Stimulated activated naive CD8-positive, alpha-beta T cell treated with anti-CD3 and anti-CD28 coated beads, Interleukin-15, Interleukin-2, amounts not matched to agents 100 U/mL and 50 U/mL, for 24 hours (primary cell): ENCODE data around the gene DAGLB.
"Not testable (repeated sequence)": the region's sequence is repeated elsewhere in the genome, so short reads cannot be mapped to it uniquely, and the experiment has no call there.

Source experiments
- ATAC-seq: fragments of 150-1000 bp; cut with Tn5 transposase; one replicate; pipeline ENCODE4 v1.10.0; 2021
- DNase-seq: peaks from one replicate; pipeline ENCODE4 v3.0.0; 2021

The DAGLB gene

DNA sequence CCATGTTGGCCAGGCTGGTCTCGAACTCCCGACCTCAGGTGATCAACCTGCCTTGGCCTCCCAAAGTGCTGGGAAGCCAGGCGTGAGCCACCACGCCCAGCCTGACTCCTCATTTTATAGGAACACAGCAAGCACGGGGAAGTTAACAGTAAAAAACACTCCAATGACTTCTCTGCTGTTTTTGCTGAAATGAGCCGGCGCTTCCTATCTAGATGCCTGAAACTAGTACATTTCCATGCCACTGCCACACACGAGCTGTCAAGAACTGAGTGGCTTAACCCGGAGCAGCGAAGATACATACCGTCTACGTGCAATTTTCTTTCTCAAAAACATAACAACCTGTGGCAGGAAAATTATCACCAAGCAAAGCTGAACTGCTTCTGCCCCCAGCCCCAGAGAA, 16.8 kb downstream of the DAGLB start:
- no peak for ATAC-seq

DNA sequence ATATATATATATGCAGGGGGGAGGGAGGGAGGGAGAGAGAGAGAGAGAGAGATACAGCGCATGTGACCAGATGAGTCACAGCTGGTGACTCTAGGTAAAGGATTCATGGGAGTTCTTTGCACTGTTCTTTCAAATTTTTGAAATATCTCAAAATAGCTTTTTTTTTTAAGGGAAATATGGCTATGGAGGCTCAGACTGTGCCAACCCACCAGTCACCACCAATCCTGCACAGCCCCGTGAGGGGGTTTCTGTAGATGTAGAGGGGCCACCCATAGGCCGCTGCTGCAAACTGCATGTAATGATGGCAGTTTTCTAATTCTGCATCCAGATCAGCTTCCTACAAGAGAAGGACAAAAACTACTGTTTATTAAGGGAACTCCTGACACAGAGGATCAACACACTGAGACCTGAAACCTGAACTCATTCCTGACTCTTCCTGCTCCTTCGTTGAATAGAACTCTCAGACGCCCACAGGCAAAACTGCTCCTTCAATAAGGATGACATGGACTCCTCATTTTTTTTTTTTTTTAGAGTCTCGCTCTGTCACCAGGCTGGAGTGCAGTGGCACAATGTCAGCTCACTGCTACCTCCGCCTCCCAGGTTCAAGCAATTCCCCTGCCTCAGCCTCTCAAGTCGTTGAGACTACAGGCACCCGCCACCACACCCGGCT, 17.3 kb downstream of the DAGLB start:
- DNase-seq = no peak

More for the DNA sequence above, 16.8 kb downstream of the DAGLB start:
- DNase-seq = no peak

DNA sequence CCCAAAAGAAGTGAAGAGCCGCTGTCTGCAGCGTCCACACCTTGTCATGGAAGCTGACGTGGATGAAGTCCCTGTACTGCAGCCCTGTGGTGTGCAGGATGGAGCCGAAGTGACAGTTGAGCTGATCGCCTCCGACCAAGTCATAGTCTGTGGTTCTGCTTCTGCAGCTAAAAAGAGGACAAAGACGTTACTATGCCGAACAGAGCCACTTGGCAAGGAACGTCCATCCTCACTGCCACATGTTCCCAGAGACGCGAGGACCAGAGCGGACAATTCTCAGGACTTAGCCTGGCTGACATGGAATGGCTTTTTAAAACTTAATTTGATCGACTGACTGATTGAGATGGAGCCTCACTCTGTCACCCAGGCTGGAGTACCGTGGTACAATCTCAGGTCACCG, 21.8 kb downstream of the DAGLB start:
- no peak for DNase-seq
- ATAC-seq = no peak

More for the DNA sequence above, 17.3 kb downstream of the DAGLB start:
- peak; percentile 64 for ATAC-seq

DNA sequence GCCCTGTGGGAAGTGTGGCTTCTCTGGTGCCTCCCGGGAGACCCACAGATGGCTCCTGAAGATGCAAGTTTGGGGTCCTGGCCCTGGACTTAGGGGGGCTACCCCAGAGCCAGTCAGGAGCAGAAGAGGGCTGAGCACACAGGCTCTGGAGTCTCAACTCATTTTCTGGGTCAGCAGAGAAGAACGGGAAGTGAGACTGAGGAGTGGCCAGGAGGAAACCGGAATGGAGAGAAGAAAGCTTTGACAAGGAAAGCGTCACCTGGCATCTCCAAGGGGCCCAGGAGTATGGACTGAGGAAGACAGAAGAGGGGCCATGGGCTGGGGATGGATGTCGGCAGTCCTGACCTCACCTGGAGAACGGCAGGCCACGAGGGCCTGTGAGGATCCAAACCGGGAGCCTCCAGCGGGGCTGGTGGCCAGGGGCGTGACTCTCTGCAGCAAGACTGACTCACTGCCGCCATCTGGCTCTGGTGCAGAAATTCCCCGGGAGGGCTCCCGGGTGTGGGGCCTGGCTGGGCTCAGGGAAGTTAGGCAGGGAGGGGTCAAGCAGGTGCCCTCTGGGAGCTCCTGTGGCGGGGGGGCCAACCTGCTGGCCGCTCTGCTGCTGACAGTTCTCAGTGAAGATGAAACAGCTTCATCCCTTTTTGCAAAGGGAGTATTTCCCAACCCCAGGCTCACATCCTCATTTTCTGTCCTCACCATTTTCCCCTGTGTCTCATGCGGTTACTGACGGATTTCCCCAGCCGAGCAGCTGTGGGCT, 23.6 kb downstream of the DAGLB start:
- DNase-seq = no peak
- ATAC-seq = no peak

DNA sequence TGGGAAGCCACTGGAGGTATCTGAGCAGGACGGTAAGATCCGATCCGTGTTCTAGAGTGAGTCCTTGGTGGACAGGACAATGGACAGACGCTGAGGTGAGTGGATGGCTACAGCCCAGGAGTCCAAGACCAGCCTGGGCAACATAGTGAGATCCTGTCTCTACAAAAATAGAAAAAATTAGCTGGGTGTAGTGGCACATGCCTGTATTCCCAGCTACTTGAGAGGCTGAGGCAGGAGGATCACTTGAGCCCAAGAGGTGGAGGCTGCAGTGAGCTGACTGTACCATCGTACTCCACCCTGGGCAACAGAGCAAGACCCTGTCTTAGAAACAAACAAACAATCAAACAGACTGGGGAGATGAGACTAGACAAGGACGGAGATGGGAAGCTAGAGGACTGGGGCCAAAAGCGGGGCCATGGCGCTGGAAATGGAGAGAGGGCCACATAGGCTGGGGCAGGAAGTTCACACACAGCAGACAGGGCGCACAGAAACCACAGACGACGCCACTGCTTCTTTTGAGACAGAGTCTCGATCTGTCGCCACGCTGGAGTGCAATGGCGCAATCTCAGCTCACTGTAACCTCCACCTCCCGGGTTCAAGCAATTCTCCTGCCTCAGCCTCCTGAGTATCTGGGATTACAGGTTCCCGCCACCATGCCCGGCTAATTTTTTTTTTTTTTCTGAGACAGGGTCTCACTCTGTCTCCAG, 24.7 kb downstream of the DAGLB start:
- DNase-seq (no peak), ATAC-seq (no peak)

DNA sequence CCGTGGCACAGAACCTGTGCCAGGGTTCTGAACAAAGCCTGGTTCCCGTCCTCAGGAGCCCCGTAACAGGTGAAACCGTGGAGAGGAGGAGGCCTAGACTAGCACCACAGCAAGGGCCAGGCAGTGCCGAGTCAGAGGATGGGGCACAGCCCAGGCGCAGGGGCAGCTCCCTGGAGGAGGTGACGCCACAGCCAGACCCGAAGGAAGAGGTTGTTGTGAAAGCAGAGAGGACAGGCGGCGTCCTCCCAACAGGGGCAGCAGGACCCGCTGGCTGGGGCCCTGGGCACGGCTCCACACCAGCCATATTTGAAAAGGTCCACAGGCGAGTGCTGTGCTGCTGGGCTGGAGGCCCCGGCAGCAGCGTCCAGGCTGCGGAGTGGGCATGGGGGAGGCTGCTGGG, 25.7 kb downstream of the DAGLB start:
- no peak for DNase-seq
- ATAC-seq = no peak

DNA sequence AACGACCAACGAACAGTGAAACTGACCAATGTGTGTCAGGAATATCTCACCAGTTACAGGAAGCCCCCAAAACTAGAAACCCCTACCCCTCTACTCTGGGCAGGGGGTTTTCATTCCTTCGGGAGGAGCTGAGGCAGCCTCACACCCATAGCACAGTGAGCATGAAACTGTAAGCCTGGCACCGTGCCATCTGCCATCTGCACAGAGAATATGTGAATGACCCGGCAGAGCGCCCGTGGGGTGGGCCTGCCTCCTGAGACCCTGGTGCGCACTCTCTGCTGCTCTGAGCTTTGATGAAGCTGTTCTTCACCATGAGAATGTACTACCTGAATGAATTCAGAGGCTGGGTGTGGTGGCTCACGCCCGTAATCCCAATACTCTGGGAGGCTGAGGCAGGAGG, 27.1 kb downstream of the DAGLB start:
- ATAC-seq = no peak
- DNase-seq = no peak

DNA sequence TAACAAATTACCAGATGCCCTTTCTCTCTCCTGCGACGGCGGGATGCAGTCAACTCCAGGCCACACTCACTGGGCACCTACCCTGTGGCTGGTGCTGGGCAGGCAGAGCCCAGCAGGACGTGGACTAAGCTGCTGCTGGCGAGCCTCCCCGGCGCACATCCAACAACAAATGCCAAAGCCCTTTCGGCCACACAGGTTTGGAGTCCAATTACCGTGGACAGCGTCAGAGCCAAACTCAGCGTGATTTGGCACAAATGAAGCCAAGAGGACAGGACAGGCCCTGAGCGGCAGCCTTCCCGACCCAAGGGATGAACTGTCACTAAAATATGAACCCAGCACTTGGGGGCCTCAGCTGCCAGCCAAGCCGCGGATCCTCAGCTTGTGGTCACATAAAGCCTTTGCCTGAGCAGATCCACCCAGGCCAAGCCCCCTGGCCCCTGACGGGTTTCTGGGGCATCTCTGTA, 28.4 kb downstream of the DAGLB start:
- no peak for DNase-seq
- no peak for ATAC-seq

DNA sequence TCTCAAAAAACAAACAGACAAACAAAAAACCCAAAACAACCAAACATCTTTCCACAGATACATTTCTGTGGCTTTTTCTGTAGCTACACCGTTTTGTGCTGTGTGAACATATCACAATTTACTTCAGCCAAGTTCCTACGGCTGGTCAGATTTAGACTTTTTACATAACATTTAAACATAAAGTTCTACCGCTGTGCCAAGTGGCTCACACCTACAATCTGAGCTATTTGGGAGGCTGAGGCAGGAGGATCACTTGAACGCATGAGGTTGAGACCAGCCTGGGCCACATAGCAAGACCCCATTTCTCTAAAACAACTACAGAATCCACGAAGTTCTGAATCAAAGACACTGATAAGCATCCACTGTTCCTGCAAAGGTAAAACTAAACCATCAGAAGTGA, 30.3 kb downstream of the DAGLB start:
- no peak for ATAC-seq
- DNase-seq = no peak

DNA sequence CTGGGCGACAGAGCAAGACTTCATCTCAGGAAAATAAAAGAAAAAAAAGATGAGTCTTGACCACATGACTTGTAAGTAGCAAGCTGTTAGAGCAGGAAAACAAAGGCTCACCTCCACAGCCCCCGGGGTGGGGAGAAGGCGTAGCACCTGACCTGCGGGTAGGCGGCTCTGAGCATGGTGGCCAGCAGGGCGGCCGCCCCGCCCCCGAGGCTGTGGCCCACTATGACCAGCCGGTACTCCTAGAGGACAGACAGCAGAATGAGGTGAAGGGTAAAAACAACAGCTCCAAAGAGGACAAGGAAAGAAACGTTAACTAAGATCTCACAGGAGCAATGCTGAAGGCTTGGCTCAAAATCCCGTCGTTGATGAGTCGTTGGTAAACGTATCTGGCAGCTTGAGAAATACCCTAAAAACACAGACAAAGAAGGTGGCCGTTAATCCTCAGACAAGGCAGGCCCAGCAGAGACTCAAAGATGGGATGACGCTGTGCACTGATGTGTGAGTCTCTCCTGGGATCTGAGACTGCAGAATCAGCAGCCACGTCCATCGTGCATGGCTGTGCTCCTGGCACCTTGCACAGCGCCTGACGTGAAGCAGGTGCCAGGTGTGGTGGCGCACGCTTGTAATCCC, 31.1 kb downstream of the DAGLB start:
- ATAC-seq (no peak), DNase-seq (no peak)

DNA sequence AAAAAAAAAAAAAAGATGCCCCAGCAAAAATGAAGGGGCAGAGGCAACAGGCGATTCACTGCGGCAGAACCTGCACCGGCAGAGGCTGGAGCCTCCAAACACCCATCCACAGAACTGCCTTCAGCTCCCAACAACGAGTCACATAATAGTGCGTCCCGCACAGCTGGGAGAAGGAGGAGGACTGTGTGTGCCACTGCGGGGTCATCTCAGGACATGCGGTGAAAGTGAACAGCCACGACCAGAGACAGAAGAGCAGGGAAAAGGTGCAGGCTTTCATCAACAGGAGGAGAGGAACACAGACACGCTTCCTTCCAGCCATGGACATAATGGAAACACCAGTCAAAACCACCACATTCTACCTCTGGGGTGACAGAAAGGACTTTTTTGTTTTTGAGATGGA, 34.1 kb downstream of the DAGLB start:
- DNase-seq (no peak), ATAC-seq (no peak)

DNA sequence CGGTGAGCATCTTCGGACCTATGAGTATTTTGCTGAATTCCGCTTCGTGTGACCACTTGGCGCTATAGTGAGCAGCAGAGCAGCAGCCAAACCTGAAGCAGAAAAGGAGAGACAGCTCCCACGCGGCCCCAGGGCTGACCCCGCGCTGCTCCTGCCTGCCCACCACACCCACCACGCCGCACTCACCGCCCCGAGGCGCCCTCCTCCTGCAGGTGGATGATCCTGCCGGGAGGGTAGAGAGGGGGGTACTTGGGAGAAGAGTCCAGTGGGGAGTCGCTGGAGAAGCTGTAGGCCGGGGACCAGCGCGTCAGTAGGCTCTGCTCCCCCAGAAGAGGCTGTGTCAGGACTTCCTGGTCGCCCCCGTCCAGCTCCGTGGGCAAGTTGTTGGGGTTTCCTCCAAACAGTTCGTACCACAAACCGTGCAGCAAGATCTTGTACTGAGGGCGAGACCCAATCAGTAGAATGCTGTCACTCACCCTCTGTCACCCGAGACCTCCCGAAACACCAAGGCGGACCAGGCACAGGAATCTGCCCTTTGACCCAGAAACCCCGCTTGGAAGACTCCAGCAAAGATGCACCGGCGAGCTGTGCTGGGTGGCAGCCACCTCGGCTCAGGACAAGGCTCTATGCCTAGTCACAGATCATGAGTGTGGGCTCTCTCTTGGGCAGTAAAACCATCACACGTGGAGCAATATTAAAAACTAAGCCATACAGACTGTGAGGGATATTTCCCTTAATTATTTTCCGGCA, 37.6 kb downstream of the DAGLB start:
- no peak for DNase-seq
- ATAC-seq = peak; percentile 10

DNA sequence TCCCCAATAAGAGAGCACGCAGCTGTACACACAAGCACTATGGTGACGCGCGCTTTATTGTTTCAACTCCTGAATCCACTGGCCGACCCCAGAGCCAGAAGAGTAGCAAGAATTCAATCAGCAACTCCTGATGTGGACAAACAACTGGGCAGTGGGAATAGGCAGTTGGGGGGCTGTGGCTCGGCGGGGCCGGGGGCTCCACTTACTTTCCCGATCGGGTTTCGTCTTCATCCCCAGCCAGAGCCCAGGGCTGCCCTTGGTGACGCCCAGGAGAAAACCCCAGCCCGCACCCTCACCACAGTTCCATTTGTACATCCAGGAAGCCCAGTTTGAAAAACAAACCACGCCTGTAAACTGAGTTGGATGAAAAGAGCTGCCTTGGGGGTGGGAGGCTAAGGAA, 38.7 kb downstream of the DAGLB start:
- ATAC-seq = no peak
- no peak for DNase-seq

DNA sequence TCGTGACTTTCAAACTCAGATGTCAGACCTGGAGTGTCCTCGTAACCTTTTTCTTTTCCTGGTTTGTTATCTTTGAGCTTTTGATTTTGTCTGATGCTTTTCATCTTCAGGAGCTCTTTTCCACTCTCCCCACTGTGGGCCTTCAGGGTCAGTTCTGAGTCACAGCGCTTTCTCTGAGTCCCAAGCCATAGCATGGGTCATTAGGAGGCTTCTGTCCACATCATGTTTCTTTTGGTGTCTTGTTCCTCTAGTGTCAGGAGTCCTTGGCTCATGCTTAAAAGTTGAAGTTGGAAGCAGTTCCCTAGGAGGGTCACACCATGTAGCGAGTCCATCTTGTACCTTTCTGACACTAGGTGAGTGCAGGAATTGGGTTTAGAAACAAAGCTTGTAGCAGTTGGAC, 40.3 kb downstream of the DAGLB start:
- no peak for DNase-seq
- no peak for ATAC-seq

DNA sequence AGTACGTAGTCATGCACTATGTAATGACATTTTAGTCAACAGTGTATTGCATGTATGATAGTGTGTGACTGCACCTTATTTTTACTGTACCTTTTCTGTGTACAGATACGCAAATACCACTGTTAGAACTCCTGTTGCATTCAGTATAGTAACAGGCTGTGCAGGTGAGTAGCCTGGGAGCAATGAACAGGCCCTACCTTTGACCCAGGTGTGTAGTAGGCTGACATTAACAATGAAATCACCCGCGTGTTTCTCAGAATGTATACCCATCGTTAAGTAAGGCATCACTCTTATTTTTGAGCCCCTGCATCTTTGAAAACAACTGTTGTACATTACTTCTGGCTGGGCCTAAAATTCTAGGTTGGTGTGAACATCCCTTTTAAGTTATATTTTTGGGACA, 41.6 kb downstream of the DAGLB start:
- ATAC-seq (no peak), DNase-seq (no peak)

DNA sequence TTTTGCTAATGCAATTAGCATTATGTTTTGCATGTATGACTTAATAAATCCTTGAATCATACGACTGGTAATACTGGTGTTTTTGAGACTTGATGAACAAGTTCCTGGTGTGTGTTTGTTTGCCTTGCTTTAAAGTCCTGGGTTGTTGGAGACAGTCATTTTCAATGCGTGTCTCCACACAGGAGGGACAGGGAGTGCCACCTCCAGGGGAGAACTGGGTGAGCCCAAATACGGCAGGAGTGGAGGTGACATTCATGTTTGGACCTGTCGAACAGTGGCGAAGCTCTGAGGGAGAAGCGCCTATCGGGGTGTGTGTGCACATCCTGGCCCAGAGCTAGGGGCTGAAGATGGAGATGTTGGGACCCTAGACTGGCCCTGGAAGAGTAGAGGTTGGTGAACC, 43.8 kb downstream of the DAGLB start:
- DNase-seq (no peak), ATAC-seq (no peak)

DNA sequence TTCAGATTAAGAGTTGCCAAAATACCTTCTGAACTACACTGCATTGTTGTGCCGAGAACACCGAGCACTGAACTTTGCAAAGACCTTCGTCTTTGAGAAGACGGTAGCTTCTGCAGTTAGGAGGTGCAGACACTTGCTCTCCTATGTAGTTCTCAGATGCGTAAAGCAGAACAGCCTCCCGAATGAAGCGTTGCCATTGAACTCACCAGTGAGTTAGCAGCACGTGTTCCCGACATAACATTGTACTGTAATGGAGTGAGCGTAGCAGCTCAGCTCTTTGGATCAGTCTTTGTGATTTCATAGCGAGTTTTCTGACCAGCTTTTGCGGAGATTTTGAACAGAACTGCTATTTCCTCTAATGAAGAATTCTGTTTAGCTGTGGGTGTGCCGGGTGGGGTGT, 45.0 kb downstream of the DAGLB start:
- ATAC-seq (no peak), DNase-seq (no peak)

DNA sequence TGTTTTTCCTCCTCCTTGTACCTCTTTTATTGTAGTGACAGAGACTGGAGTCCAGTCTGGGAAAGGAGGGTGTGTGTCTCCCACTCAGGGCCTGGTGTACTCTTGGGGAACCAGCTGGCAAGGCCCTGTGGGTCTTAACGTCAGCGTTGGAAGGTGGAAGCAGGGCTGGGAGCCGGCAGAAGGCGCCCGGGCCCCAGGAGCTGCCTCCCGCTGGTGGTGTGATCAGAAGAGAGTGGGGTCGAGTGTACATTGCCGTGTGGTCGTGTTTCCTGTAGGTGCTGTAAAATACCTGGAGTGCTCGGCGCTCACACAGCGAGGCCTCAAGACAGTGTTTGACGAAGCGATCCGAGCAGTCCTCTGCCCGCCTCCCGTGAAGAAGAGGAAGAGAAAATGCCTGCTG, 45.7 kb downstream of the DAGLB start:
- DNase-seq (no peak), ATAC-seq (no peak)

DNA sequence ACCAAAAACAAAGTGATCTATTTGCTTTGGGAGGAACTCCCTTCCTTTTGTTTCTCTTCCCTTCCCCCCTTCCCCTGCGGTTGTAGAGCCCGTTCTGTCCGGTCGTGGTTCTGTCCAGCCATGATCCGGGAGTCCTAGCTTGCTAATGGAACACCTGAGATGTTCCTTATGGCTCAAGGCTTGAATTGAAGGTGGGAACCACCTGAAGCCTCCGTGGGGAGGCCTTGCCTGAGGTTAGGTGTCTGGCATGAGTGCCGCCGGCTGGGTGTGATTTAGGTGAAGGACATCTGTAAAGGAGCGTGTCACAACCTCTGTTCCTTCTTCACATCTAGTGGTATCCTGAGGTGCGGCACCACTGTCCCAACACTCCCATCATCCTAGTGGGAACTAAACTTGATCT, 46.2 kb downstream of the DAGLB start:
- no peak for DNase-seq
- ATAC-seq = no peak

DNA sequence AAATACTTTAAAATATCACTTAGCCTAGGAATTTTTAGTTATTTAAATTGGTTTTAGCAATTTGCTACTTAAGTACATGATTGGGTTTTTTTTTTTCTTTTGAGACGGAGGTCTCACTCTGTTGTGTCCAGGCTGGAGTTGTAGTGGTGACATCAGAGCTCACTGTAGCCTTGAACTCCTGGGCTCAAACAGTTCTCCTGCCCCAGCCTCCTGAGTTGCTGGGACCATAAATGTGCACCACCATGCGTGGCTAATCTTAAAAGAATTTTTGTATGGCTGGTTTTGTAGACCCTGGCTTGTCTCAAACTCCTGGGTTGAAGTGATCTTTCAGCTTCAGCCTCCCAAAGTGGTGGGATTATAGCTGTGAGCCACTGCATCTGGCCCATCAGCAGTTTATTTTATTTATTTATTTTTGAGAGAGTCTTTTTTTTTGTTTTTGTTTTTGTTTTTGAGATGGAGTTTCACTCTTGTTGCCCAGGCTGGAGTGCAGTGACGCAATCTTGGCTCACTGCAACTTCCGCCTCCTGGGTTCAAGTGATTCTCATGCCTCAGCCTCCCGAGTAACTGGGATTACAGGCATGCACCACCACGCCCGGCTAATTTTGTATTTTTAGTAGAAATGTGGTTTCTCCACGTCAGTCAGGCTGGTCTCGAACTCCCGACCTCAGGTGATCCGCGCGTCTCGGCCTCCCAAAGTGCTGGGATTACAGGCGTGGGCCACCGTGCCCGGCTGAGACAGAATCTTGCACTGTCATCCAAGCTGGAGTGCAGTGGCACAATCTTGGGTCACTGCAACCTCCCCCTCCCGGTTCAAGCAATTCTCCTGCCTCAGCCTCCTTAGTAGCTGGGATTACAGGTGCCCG, 47.3 kb downstream of the DAGLB start:
- not testable (repeated sequence) for ATAC-seq, DNase-seq

DNA sequence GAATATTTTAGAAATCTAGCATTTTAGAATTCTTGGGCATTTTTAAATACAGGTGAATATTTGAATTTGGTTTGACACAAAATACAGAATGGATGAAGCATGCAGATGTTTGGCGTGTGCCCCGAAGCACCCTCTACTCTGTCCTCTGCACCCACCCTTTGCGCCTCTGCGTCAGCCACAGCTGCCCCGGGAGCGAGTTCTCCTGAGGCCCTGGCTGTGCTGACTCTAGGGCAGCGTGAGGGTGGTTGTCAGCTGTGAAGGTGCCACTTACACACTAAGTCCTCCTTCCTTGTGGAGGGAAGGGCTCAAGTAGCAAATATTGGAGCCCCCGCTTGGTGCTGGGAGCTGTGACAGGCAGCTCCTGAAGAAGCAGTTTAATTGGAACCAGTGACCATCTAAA, 48.4 kb downstream of the DAGLB start:
- ATAC-seq (no peak), DNase-seq (no peak)
